K562 (cell line): ENCODE data around the gene KCTD19. TPM values are rescaled to one million over a fixed set of nuclear protein-coding genes. Genes with fewer than 3 reads are reported as not detected.

Experiments used
- ATAC-seq: fragments of 200-7000 bp; cut with Tn5 transposase; 3 replicates; pipeline ENCODE4 v1.9.1; 2020; ENCODE audit warnings: moderate library complexity
- BruUV-seq: library from RNA; stranded (reverse); fragments of 400-500 nt; replicated peaks from 2 replicates; lab custom pipeline; 2021; lab: Mats Ljungman, UMichigan
- CTCF ChIA-PET: fragments of 300-600 bp; formaldehyde crosslinking; extraction: SDS; loops from one replicate; lab custom pipeline; 2021; ENCODE audit warnings: low intra/inter-chr PET ratio; lab: Yijun Ruan, JAX
- POLR2A ChIA-PET: fragments of 300-600, 350-650 bp; sonication (Branson Sonifier 250); formaldehyde crosslinking; extraction: SDS; loops from one replicate; lab custom pipeline; 2021; ENCODE audit warnings: antibody characterized with exemption, inconsistent platforms; lab: Yijun Ruan, JAX
- DNase-seq, 4 experiments: peaks; one replicate each; pipeline versions ENCODE4 v3.0.0 to v3.0.0-alpha.2; 2011 to 2018; ENCODE audit warnings: low spot score in 3 of 4, mixed read lengths in 3 of 4; ENCODE audit errors: extremely low read depth in 1 of 4
- FAIRE-seq: peaks from 2 replicates; lab custom pipeline; 2011; peaks lifted over from hg19 to GRCh38; lab: Jason Lieb, UNC
- H2AFZ ChIP-seq: 2 replicates; pipeline ENCODE4 v1.6.0; 2011; ENCODE audit warnings: low read depth, low read length, control low read depth, inconsistent platforms
- H3K27ac ChIP-seq: fragments of 200-600 bp; 3 replicates; pipeline ENCODE4 v1.8.0; 2011; ENCODE audit warnings: low read depth, mild to moderate bottlenecking, control low read depth, inconsistent platforms, low read length, moderate library complexity, mixed read lengths; ENCODE audit errors: extremely low read depth
- H3K27me3 ChIP-seq, 2 experiments: fragments of 300-600 bp in 1 of 2; 2 replicates in 1 of 2; 3 replicates in 1 of 2; pipeline versions ENCODE4 v1.6.0 to v1.8.0; 2011; ENCODE audit warnings: inconsistent platforms in 2 of 2, low read length in 2 of 2, mild to moderate bottlenecking in 1 of 2, mixed read lengths in 1 of 2, moderate library complexity in 1 of 2; ENCODE audit not compliant: control insufficient read depth in 2 of 2, insufficient read depth in 2 of 2
- H3K36me3 ChIP-seq: fragments of 300-600 bp; 3 replicates; pipeline ENCODE4 v1.8.0; 2011; ENCODE audit warnings: mild to moderate bottlenecking, low read length, inconsistent platforms; ENCODE audit not compliant: control insufficient read depth, insufficient read depth
- H3K4me1 ChIP-seq, 2 experiments: fragments of 200-600 bp in 1 of 2; replicated peaks in 1 of 2; 2 replicates in 1 of 2; 3 replicates in 1 of 2; pipeline versions ENCODE4 v1.5.1 to v1.8.0; 2011; ENCODE audit warnings: inconsistent platforms in 2 of 2, low read length in 2 of 2, mild to moderate bottlenecking in 1 of 2, mixed read lengths in 1 of 2, moderate library complexity in 1 of 2; ENCODE audit not compliant: control insufficient read depth in 2 of 2, insufficient read depth in 2 of 2
- H3K4me2 ChIP-seq: 2 replicates; pipeline ENCODE4 v1.6.1; 2011; ENCODE audit warnings: low read length, control low read depth, inconsistent platforms, mixed read lengths; ENCODE audit not compliant: insufficient read depth
- H3K4me3 ChIP-seq: fragments of 200-600 bp; sonication (generic), shearing (Covaris generic); 2 replicates; pipeline ENCODE4 v1.5.1; 2016; ENCODE audit warnings: control low read depth, inconsistent platforms
- H3K79me2 ChIP-seq: fragments of 200-600 bp; 3 replicates; pipeline ENCODE4 v1.8.0; 2011; ENCODE audit warnings: low read length, inconsistent platforms; ENCODE audit not compliant: control insufficient read depth, insufficient read depth
- H3K9ac ChIP-seq, 2 experiments: 2 replicates each; pipeline versions ENCODE4 v1.6.0 to v1.6.1; 2011; ENCODE audit warnings: low read depth in 2 of 2, low read length in 2 of 2, control low read depth in 1 of 2, inconsistent platforms in 1 of 2, mild to moderate bottlenecking in 1 of 2, mixed read lengths in 1 of 2; ENCODE audit not compliant: insufficient read depth in 1 of 2
- H3K9me1 ChIP-seq: one replicate; pipeline ENCODE4 v1.6.0; 2011; ENCODE audit warnings: inconsistent platforms, mild to moderate bottlenecking, low read length, moderate library complexity; ENCODE audit not compliant: control insufficient read depth, insufficient read depth
- H3K9me3 ChIP-seq: replicated peaks from 2 replicates; pipeline ENCODE4 v1.5.1; 2011; ENCODE audit warnings: low read depth, low read length, inconsistent platforms; ENCODE audit not compliant: control insufficient read depth, insufficient read depth
- H4K20me1 ChIP-seq: replicated peaks from 2 replicates; pipeline ENCODE4 v1.6.1; 2011; ENCODE audit warnings: low read length, inconsistent platforms, mixed read lengths; ENCODE audit not compliant: control insufficient read depth, insufficient read depth
- CREM ChIP-seq: IDR thresholded peaks from 2 replicates; pipeline ENCODE4 v1.6.1; 2014; ENCODE audit warnings: antibody characterized with exemption, low read depth
- ETS2 ChIP-seq: IDR thresholded peaks from 2 replicates; pipeline ENCODE4 v1.6.1; 2016; ENCODE audit warnings: borderline replicate concordance, missing genetic modification characterization, mild to moderate bottlenecking, moderate library complexity, missing compliant biosample characterization; ENCODE audit not compliant: poor library complexity, severe bottlenecking
- GMEB1 ChIP-seq: fragments of 250-450 bp; sonication (Bioruptor Pico); IDR thresholded peaks from 2 replicates; pipeline ENCODE4 v1.4.0; 2020; ENCODE audit warnings: mild to moderate bottlenecking
- HDAC8 ChIP-seq: fragments of 450-650 bp; IDR thresholded peaks from 2 replicates; pipeline ENCODE4 v1.6.1; 2016; ENCODE audit warnings: mild to moderate bottlenecking, missing genetic modification characterization, moderate library complexity, missing compliant biosample characterization
- HMBOX1 ChIP-seq: sonication (generic); IDR thresholded peaks from 2 replicates; pipeline ENCODE4 v1.6.1; 2016
- JUNB ChIP-seq: fragments of 450-650 bp; formaldehyde crosslinking; conservative IDR thresholded peaks from 2 replicates; pipeline ENCODE4 v1.4.0; 2020; ENCODE audit warnings: mild to moderate bottlenecking
- KLF6 ChIP-seq: fragments of 250-450 bp; sonication (Bioruptor Pico); IDR thresholded peaks from 2 replicates; pipeline ENCODE4 v1.4.0; 2020; ENCODE audit warnings: mild to moderate bottlenecking, moderate library complexity, borderline replicate concordance
- NCOA2 ChIP-seq, 2 experiments: fragments of 450-650 bp; IDR thresholded peaks; 2 replicates each; pipeline ENCODE4 v1.6.1; 2018; ENCODE audit warnings: mild to moderate bottlenecking in 2 of 2, moderate library complexity in 1 of 2; ENCODE audit not compliant: partially characterized antibody in 2 of 2
- NFE2L1 ChIP-seq: fragments of 450-650 bp; IDR thresholded peaks from 2 replicates; pipeline ENCODE4 v1.6.1; 2016; ENCODE audit warnings: missing genetic modification characterization, low read depth, mild to moderate bottlenecking, missing compliant biosample characterization, moderate library complexity, borderline replicate concordance
- SNAPC5 ChIP-seq: fragments of 250-450 bp; sonication (Bioruptor Pico); IDR thresholded peaks from 2 replicates; pipeline ENCODE4 v1.8.0; 2021; ENCODE audit warnings: moderate library complexity, mild to moderate bottlenecking, inconsistent platforms
- TCF7 ChIP-seq: sonication (generic); IDR thresholded peaks from 2 replicates; pipeline ENCODE4 v1.6.1; 2016; ENCODE audit warnings: antibody characterized with exemption, borderline replicate concordance
- ZC3H4 ChIP-seq: sonication (generic); formaldehyde crosslinking; IDR thresholded peaks from 2 replicates; pipeline ENCODE4 v1.9.0; 2021; ENCODE audit warnings: missing genetic modification reagents, borderline replicate concordance
- ZNF133 ChIP-seq: fragments of 250-450 bp; sonication (Bioruptor Pico); IDR thresholded peaks from 2 replicates; pipeline ENCODE4 v1.4.0; 2020; ENCODE audit warnings: mild to moderate bottlenecking
- ZNF57 ChIP-seq: fragments of 450-650 bp; formaldehyde crosslinking; IDR thresholded peaks from 2 replicates; pipeline ENCODE4 v1.4.0; 2020; ENCODE audit warnings: mild to moderate bottlenecking, moderate library complexity
- WGBS: fragments of 100-300 bp; shearing (Covaris generic); methylation state at CpG from one replicate; pipeline ENCODE4 v1.1.6; 2016; ENCODE audit warnings: low coverage, mixed read lengths; ENCODE audit not compliant: insufficient coverage; ENCODE audit errors: missing lambda C conversion rate; 5-methylcytosine and 5-hydroxymethylcytosine counted together
- in situ Hi-C: fragments of 300-500 bp; cut with MboI; formaldehyde crosslinking; loops from 4 replicates; pipeline ENCODE4 v1.15.0; 2018; ENCODE audit warnings: inconsistent platforms, mixed read lengths
- intact Hi-C: fragments of 100-400 bp; cut with micrococcal nuclease; formaldehyde crosslinking; loops from 2 replicates; pipeline ENCODE4 v1.14.2; 2022
- polyA plus RNA-seq, 8 experiments: library from polyadenylated mRNA; depleted of rRNA in 4 of 8; stranded (reverse) in 5 of 8; unstranded in 3 of 8; fragments of >200 nt; fragmentation: Nextera tagmentation in 2 of 8; fragmentation: Illumina TruSeq in 1 of 8; extraction: Ambion mirVana in 2 of 8; extraction: Trizol in 1 of 8; gene quantifications; 2 replicates each; pipeline versions ENCODE4 v1.2.1 to v1.2.3, GENCODE V29; 2011 to 2014; ENCODE audit warnings: inconsistent platforms in 1 of 8, missing spikeins in 1 of 8
- total RNA-seq, 7 experiments: library from RNA; depleted of rRNA in 6 of 7; stranded (reverse); fragments of >200 nt in 6 of 7; fragmentation: Illumina TruSeq in 2 of 7; extraction: Trizol in 2 of 7; gene quantifications; 2 replicates each; pipeline versions ENCODE4 v1.2.1 to v1.2.3, GENCODE V29; 2011 to 2021; ENCODE audit warnings: low replicate concordance in 1 of 7
- TF ChIP-seq, protein P1 (sequence below): fragments of 450-650 bp; formaldehyde crosslinking; IDR thresholded peaks from 2 replicates; pipeline ENCODE4 v1.4.0; 2020; ENCODE audit warnings: mild to moderate bottlenecking, moderate library complexity
- TF ChIP-seq, protein P2 (sequence below): fragments of 250-450 bp; sonication (Bioruptor Pico); IDR thresholded peaks from 2 replicates; pipeline ENCODE4 v1.9.0; 2021; ENCODE audit warnings: mild to moderate bottlenecking

KCTD19 gene
- total and polyA plus RNA-seq, 9 of the 15 experiments (the other 6 are each of a cell fraction or from before 2014, with no cell fraction given), result 0.03 to 0.91 (median 0.22) TPM; not detected in 2

GRCh38 chr16:67304020-67304419, 22.5 kb downstream of the KCTD19 start:
- no peak overlapping the region for H3K4me3 ChIP-seq
- no peaks in the 10 kb centered on the region for H3K9me3 ChIP-seq
- H2AFZ ChIP-seq, result no peak overlapping the region
- no peak overlapping the region for H3K4me2 ChIP-seq
- H3K27ac ChIP-seq, result no peak overlapping the region
- ChIA-PET POLR2A (no interaction called here), CTCF (interaction anchor here (0.6 kb wide), 1 partner anchor 43 kb away, joined by 4 read pairs; no protein-coding TSS in a partner anchor)
- H4K20me1 ChIP-seq, result no peaks in the 10 kb centered on the region
- no peaks in the 10 kb centered on the region for H3K9me1 ChIP-seq
- BruUV-seq, result no TSS peak
- TF ChIP-seq ZNF57 (CRISPR knock-in tag) (no peak), GMEB1 (no peak), CREM (no peak), ZC3H4 (no peak), NFE2L1 (tag) (no peak), KLF6 (CRISPR knock-in tag) (no peak), NCOA2 (IDR thresholded peaks at IDR 0.05; ENCODE audit: partially characterized antibody in 2 of 2) (no peak), HMBOX1 (no peak), SNAPC5 (no peak), HDAC8 (no peak), TCF7 (no peak), ETS2 (tag) (no peak), ZNF133 (CRISPR knock-in tag) (no peak), JUNB (no peak)
- TF ChIP-seq, protein P1, sequence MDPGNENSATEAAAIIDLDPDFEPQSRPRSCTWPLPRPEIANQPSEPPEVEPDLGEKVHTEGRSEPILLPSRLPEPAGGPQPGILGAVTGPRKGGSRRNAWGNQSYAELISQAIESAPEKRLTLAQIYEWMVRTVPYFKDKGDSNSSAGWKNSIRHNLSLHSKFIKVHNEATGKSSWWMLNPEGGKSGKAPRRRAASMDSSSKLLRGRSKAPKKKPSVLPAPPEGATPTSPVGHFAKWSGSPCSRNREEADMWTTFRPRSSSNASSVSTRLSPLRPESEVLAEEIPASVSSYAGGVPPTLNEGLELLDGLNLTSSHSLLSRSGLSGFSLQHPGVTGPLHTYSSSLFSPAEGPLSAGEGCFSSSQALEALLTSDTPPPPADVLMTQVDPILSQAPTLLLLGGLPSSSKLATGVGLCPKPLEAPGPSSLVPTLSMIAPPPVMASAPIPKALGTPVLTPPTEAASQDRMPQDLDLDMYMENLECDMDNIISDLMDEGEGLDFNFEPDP, result no peak
- TF ChIP-seq, protein P2, sequence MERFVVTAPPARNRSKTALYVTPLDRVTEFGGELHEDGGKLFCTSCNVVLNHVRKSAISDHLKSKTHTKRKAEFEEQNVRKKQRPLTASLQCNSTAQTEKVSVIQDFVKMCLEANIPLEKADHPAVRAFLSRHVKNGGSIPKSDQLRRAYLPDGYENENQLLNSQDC, result no peak
- H3K4me1 ChIP-seq, result peaks cover 0 to 10% of the 10 kb centered on the region in 2 experiments; a peak in 1 of 5 replicates
- H3K79me2 ChIP-seq, result no peaks in the 10 kb centered on the region
- in situ Hi-C loops (no loop called here), intact Hi-C loops (no loop called here)
- WGBS, result 20% methylated on average over 1 of the region's 1 CpG
- no peaks in the 10 kb centered on the region for H3K36me3 ChIP-seq
- FAIRE-seq, result no peak
- H3K9ac ChIP-seq, result no peak overlapping the region
- H3K27me3 ChIP-seq, result peaks cover 4 to 6% of the 10 kb centered on the region in 2 experiments; a peak in 4 of 5 replicates
- DNase-seq, result no peak
- ATAC-seq, result no peak
